GM21717 (cell line): ENCODE measurements around the gene ANKRD34C.

Experiments
- ATAC-seq: cut with Tn5 transposase; IDR thresholded peaks from one replicate; pipeline ENCODE4 v1.9.1; 2021; ENCODE audit warnings: mild to moderate bottlenecking, moderate library complexity; ENCODE audit not compliant: unreplicated experiment

Gene ANKRD34C

DNA sequence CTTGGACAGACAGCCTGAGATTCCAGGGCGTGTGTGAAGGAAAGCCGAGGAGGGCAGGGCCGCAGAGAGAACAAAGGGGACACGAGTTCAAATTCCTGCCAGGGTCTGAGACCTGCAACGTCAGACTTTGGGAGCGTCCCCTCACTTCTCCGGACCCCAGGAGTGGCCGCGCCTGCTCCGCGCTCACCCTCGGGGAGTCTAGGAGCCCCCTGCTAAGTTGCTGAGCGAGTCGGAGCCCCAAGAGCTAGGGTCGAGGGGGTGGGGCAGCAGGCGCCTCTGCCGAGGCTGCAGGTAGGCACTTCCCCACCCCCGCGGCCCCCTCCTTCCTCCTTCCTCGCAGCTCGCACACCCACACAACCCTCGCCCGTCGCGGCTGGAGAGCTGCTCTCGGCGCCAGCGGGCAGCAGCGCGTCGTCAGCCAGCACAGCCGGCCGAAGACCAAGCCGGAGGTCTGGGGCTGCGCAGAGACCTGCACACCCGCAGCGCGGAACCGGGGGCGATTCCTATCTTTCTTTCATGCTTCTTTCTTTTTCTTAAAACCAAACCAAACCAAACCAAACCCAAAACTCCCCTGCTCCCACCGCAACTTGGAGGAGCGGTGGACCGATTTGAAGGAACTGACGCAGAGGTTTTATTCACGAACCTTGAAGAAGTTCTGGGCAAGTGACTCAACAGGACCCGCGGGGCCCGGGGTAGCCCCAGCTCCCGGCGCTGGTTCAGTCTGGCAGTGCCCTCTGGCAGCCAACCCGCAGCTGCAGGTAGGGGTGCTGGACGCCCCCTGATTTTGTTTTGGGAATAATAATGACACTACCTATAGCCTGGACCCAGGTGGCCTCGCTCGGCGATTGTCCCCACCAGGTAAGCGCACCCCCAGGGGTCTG is at the start of gene ANKRD34C:
TSS of gene ANKRD34C (plus strand) at position 352 of the 881 bp plus-strand sequence. CDS start 10,563 bp downstream, outside the sequence.
- no peak for ATAC-seq

DNA sequence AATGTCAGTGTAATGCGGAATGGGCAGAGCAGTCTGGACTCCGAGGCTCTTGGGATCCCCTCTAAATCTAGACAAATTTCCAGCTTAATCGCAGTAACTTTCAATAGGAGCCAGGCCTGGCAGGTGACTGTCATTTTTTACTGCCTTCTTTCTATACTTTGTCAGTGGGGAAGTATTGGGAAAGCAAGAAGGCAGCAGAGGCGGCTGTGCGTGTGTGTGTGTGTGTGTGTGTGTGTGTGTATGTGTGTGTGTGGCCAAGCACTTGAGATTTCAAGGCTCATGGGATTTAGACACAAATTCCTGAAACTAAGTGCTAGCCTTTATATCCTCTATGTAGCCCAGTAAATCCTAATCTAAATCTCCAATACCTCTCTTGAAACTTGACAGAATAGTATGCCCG is 49.3 kb upstream of the ANKRD34C start:
- ATAC-seq, result no peak

DNA sequence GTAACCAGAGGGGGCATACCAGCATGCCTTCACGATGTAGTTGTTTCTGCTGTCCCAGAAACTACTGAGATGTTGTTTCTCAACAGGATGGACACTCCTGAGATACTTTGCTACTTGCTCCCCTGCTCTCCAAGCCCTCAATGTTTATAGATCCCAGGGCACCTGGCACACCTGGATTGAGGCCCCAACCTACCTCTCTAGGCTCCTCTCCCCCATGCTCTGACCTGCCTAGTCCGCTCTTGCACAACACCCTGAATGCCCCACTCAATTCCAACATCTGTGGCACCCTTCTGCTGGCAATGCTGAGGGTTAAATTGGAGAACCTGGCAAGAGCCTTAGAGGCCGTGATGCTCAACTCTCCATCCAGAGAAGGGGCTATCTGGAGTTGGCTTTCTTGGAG is 42.5 kb upstream of the ANKRD34C start:
- ATAC-seq, result no peak

DNA sequence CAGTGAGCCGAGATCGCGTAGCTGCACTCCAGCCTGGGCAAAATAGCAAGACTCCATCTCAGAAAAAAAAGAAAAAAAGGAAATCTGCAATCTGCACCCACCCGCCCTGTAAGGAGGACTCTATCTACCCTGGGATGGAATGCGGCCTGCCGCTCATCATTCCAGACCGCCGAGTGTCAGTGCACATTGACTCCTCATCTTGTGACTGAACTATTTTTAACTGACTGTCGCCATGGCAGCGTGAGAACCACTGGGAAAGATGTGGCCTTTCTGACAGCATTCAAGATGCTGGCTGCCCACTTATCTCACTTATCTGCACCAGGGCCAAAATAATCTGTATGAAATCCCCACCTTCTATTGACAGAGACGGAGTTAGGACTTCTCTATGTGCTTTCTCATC is 38.8 kb upstream of the ANKRD34C start:
- no peak for ATAC-seq

DNA sequence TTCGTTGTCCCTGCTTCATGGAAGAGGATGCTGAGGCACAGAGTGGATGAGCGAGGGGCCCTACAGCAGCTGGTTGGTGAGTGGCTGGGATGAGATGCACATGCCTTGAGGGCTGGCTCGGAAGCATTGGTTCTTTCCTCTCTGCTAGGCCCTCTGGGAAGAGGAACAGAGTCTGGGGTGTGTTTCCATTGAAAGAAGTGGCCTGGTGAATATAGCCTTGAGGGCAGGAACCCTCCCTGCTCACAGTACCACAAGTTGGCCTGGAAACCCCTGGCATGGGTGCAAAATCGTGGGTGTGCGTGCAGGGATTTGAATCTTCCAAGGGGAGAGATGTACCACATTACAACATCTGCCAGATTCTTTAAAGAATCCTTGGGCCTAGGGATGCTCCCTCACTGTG is 37.6 kb upstream of the ANKRD34C start:
- ATAC-seq, result no peak

DNA sequence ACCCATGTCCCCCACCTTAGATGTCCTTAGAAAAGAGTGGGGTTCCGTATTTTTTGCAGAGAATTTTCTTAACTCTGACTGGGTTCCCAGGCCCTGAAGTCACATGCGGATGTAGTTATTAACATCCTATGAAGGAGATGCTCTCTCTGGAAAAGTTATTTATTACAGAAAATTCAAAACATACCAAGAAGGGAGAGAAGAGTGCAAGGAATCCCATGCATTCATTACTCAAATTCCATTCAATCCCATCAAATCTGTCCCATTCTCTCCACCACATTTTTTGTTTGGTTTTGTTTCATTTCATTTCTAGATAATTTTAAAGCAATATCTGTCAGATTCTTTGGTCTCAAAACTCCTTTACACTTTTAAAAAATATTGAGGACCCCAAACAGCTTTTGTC is 34.3 kb upstream of the ANKRD34C start:
- ATAC-seq, result no peak

DNA sequence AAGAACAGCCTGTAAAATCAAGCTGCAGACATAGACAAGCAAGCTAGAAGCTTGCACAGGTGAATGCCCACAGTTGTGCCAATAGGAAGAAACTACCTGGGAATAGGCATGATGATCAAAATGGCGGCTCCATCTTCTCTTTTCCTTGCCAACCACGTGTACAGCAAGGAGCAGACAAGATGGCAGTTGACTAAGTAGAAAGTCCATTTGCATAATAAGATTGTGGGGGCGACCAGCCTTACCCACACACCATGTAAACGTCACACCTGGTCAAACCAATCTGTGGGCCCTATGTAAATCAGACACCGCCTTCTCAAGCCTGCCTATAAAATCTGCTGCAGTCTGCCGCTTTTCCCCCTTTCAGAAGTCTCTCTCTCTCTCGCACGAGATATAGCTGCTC is 25.1 kb upstream of the ANKRD34C start:
- no peak for ATAC-seq

DNA sequence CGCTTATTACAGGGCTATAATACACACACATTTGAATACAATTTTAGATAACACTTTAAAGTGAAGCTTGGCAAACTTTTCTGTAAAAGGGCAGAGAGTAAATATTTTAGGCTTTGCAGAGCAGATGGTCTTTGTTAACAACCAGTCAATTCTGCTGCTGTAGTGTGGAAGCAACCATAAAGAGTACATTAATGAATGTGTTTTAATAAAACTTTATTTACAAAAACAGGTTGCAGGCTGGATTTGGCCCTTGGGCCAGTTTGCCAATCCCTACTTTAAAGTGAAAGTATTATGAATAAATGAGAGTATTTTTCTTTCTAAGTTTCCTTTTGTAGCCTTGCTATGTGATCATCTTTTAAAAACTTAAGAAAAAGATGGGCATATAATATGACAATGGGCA is 20.7 kb upstream of the ANKRD34C start:
- ATAC-seq, result no peak

DNA sequence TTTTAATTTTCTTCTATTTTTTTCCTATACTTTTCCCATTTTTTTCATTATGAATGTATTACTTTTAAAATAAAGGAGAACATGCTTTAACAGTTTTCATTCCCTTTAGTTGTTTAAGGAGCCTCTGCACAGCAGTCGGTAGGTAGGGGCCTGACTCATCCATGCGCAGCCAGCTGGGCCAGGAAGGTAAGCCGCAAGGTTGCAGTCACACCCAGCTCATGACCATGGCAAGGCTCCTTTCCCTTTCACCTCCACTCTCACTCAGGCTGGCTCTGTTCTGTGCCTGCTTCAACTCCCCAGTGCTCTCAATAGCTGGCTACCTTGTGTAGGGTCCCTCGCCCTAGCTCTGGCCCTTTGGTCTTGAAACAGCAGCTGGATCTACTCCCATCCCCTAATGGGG is 17.4 kb upstream of the ANKRD34C start:
- ATAC-seq, result no peak

DNA sequence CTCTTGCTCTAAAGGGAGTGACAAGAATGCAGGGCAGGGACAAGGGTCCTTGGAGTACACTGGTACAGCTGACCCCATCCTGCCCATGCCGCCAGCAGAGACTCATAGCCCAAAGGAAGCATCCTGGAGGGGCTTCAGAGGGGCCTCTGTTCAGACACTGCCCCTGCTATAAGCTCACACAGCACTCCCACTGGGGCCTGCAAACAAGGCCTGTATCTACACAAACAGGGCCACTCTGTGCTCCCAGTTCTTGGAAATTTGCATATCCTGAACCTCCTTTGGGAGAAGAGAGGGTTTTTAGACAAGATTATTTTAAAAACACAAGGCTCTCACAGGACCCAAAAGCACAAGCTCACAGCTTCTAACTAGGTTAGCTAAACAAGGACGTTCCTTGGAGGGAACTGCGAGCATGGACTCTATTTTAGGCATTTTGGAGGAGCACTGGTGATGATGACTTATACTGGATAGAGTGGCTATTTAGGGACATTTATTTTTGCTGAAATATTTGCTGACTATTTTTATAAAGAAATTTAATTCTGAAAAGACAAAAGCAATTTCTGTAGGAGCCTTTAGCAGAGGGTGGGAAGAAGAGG is 16.4 kb upstream of the ANKRD34C start:
- no peak for ATAC-seq

DNA sequence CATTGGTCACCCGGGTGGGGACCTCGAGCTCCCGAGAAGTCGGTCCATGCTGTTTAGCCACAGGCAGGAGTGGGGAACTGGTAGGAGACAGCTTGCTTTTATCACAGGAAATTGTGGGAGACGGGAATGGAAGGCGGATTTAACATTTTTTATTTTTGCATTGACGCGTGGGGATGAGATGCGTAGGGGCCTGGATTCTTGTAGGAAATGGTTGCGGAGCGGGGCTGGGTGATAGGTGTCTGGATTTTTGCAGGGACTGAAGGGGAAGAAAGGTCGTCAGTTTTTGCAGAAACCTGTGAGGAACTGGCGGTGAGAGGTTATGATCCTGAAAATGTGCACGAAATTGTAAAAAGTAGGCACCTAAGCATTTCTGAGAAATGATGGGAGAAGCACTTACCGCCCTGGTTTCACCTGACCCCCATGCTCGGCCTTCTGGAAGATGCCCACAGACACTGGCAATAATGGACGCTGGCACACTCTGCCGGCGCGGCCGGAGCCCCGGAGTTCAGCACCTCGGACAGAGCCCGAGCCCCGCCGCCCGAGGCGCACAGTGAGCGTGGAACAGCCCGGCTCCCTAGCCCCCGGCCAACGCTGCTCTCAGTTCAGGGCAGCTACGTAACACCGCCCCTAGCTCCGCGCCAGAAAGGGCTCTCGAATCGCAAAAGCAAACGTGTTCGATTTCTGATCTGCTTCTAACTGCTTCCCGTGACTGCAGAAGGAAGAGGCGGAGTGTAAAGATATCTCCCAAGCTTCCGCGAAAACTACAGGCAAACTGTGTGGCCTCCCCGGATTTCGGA is 928 bp downstream of the ANKRD34C start:
- no peak for ATAC-seq

DNA sequence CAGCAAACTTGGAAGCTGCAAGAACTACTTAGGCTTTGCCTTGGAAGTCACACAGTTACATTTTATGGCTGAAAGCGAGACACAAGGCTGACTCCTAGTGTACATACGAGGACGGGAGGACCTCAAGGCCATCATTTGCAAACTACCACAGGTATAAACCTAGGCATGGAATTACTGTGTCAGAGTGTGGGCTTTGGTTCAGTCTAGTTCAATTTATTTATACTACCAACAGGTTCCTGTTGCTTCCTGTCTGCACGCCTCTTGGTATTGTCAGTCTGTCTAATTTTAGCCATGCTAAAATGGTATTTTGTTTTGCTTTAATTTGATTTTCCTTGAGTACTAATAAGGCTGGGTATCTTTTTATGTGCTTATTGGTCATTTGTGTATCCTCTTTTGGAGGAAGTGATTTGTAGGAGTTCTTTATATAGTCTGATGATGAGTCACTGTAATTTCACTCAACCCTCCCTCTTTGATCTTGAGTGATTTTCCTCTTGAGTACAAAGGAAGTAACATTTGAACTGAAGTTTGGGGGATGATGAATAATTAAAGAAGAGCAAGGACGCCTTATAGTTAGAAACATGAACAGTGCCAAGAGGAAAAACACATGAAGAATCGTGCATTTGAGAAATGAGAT is 8.2 kb downstream of the ANKRD34C start:
- no peak for ATAC-seq

DNA sequence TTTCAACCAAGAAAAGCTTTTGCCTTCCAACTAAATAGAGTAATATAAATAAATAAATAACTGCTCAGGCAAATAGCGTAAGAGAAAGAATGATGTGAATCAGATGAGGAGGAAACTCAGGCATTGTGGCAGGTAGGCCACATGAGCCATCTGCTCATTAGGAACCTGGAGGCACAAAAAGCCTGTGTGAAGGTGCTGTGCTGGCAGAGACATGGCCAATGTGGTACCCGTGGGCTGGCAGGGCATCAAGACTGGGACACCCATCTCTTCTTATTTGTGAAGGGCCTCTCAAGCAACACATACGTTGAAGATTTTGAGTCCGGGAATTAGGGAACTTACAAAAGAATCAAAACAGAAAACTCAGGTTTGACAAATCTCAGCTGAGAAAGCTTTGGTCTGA is 9.5 kb downstream of the ANKRD34C start:
- no peak for ATAC-seq

DNA sequence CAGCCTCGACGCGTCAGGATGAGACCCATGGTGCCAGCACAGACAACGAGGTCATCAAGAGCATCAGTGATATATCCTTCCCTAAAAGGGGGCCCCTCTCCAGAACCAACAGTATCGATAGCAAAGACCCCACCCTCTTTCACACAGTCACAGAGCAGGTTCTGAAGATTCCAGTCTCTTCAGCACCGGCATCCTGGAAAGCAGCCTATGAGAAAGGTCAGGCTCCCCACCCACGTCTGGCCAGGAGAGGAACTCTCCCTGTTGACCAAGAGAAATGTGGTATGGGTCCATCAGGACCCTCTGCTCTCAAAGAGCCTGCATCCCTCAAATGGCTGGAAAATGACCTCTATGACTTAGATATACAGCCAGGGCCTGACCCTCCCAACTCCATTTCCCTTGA is 11.6 kb downstream of the ANKRD34C start:
- no peak for ATAC-seq

DNA sequence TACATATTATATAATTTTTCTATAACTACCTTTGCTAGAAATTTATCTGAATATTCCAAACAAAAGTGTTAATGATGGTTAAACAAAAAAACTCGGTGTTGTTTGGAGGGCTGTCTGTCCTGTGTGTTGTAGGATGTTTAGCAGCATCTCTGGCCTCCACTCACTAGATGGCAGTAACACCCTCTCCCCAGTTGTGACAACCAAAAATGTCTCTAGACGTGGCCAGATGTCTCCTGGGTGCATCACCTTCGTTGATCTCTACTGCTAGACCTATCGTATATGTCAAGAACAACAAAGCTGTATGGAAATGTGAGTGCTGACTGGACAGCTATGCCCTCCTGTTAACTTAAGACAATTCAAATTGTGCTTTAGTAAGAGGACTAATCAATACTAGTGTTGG is 14.1 kb downstream of the ANKRD34C start:
- no peak for ATAC-seq

DNA sequence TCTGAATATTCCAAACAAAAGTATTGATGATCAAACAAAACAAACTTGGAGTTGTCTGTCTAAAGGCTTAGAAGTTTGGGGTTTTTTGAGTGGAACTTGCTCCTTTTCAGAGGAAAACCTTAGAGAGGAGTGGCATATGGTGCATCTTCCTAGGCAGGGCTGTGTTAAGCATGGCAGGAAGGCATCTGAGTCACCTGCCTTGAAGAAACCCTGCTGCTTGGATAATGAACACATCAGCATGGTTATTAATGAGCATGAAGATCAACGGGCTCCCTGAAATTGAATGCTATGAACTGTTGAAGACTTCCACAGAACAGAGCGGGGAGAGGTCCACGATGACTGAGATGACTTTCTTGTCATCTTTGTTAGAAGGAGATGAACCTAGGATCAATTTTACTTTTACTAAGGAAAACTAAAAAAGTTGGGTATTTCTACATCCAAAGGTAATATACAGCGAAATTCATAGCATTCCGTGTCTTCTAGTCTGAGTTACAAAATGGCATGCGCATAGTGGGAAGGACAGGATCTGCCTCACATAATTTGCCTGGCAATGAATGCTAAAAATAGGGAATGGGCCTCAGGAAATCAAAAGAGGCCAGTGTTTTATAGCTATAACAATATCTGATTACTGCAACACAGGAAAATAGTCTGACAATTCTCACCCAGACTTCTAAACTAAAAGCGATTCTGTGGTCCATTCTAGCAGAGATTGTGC is 16.8 kb downstream of the ANKRD34C start:
- ATAC-seq, result no peak

DNA sequence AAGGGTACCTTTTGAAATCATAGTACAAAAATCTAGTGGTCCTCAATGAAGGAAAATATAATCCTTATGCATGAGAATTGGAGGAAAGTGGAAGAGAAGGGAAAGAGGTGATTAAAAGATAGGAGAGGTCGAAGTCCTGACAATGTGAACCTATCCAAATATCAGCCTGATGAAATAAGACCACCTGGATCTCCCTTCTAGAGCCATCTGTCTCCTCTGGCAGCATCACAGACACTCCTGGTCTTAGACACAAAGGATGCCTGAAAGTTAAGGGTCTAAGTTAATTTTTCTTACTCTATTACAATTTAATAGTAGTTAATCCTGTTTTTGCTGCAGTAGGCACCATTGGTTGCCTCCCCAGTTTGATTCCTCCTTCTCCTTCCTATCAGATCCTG is 17.3 kb downstream of the ANKRD34C start:
- no peak for ATAC-seq

DNA sequence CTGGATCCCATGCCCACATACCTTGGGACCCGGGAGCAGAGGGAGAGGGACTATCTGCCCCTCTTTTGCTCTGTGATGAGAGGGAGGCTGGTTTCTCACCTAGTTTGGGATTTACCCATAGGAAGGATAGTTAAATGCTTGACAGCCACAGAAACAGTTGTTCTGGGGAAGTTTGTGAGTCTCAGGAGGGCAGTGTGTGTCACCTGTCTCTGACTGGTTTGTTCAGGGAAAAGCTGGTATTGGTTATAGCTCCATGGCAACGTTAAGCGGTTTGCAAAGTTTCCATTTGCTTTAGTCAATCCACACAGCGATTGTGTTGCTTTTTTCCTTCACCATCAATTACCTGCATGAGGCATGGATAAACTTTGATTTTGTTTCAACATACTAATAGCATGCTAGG is 24.7 kb downstream of the ANKRD34C start:
- ATAC-seq, result no peak

DNA sequence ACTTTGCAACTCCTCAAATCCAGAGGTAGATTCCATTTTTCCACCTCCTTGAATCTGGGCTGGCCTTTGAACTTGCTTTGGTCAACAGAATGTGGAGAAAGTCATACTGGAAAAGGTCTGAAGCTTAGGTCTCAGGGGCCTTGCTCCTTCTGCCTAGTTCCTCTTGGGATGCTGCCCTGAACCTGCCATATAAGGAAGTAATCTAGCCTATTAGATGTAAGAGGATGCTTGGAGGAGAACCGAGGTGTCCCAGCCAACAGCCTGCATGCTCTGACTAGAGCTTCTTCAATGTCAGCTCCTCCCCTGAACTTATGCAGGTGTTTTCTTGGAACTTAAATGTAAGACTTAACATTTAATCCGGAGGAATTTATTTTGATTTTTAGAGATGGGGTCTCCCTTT is 26.4 kb downstream of the ANKRD34C start:
- no peak for ATAC-seq

DNA sequence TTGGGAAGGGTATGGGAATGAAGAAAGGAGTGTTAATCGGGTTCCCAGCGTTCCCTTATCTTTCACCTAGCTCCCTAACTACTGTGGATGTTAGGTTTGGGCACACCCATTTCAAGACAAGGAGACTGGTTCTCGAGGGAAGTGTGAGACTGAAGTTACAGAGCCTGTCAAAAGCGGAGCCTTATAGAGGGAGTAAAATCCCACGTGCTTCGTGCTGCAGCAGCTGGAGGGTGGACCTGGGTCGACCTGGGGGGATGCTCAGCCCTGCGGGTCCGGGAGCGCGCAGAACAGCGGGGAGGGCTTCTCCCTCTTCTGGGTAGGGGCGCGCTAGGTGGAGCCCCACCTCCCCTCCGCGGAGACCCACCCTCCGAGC is 28.1 kb downstream of the ANKRD34C start:
- ATAC-seq, result peak; percentile 34
